RPMI7951 (cell line): ENCODE results near the gene TBX20. TPM values are rescaled to one million over a fixed set of nuclear protein-coding genes. Genes with fewer than 3 reads are reported as not detected.
"Not testable (repeated sequence)": the region's sequence is repeated elsewhere in the genome, so short reads cannot be mapped to it uniquely, and the experiment has no call there.

Experiments used
- DNase-seq: peaks from one replicate; pipeline ENCODE4 v3.0.0-alpha.2; 2012; ENCODE audit warnings: low read depth
- total RNA-seq: library from RNA; depleted of rRNA; stranded (reverse); fragments of >200 nt; shearing (Covaris generic); gene quantifications from 2 replicates; pipeline ENCODE4 v1.2.3, GENCODE V29; 2014

Gene TBX20
- total RNA-seq, 1 experiment from 2014 or later, result 0.12 TPM

DNA sequence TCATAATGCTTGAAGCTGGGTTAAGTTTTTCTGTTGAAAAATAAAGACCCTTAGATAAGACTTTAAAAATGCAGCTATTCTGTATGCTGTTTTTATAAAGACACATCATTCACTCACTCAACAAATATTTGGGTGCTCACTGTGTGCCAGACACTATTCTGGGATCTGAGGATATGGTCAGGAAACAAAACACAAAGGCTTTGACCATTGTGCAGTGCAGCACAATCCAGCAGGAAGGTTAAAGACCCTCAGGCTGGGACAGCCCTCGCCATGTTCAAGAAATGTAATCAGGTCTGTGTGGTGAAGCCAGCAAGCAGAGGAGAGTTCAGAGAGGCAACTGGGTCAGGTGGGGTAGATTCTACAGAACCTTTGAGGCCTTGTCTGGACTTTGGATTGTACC is 31.5 kb downstream of the TBX20 start:
- not testable (repeated sequence) for DNase-seq

DNA sequence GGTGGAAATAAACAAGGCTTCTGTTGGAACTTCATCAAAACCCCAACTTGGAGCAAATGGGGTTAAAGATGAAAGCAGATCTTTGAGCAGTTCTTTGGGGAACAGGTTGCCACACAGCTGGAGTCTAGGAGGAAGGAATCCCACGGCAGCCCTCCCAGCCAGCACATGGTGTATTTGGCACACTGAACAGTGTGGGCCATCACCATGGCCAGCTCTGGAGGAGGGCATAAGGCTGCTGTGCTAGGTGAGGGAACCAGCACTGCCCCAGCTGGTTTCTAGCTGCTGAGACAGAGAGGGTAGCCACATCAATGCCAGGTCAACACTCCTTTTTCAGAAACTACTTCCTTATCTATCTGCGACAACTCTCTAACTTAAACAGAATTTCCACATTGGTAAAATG is 33.7 kb downstream of the TBX20 start:
- not testable (repeated sequence) for DNase-seq

DNA sequence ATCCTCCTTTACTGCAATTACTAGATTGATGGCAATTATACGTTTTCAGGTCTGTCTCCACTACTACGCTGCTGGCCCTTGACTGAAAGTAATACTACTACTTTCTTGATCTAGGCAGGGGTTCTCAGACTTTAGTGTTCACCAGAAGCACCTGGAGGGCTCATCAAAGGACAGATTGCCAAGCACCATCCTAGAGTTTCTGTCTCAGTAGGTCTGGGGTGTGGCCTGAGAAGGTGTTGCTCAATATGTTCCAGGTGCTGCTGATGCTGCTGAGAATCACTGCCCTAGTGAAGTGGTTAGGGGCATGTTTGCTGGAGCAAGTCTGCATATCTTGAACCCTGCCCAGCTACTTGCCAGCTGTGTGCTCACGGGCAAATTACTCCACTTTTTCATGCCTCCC is 37.9 kb downstream of the TBX20 start:
- DNase-seq, result not testable (repeated sequence)

DNA sequence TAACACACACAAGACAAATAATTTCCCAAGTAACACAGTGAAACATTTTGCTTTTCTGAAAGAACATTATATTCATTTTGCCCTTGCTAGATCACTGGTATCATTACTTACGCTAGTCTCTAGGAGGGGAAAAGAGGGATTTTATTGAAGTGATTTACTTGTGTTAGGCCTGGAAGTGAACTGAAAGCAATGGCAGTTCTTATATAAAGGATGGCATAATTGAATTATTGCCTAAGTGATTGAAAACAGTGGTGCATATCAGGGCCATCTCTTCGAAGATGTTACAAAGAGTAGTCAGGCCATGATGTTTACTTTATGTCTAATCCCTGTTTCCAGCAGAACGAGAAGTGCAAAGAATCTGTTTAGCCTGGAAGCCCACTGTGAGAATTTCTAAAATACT is 38.8 kb downstream of the TBX20 start:
- not testable (repeated sequence) for DNase-seq

DNA sequence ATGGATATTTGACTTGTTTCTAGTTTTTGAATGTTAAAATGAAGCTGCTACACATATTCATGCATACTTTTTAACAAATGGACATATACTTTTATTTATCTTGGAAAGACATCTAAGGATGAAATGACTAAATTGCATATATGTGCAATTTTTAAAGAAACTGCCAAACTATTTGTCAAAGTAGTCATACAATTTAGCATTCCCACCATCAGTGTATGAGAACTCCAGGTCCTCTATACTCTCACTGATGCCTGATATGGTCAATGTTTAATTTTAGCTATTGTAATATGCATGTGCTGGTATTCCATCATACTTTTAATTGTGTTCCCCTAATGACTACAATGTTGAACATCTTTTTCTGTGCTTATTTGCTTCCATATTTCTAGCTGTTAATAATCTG is 47.0 kb downstream of the TBX20 start:
- DNase-seq, result not testable (repeated sequence)

DNA sequence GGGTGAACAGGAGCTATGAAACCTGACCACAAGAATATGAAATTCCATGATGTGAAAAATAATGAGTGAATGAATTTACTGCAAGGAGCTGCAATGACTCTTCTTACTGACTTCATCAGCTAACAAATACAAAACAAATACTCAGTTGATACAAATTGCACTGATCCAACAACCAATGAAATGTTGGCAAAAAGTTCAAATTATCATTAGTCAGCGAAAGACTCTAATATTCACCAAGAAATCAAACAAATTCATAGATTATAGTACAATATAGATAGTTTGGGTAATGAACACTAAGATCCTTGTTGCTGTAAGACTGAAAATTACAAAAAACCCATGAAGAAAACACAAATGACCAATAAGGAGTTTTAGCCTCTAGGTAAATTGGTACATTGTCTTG is 49.0 kb downstream of the TBX20 start:
- DNase-seq, result not testable (repeated sequence)

DNA sequence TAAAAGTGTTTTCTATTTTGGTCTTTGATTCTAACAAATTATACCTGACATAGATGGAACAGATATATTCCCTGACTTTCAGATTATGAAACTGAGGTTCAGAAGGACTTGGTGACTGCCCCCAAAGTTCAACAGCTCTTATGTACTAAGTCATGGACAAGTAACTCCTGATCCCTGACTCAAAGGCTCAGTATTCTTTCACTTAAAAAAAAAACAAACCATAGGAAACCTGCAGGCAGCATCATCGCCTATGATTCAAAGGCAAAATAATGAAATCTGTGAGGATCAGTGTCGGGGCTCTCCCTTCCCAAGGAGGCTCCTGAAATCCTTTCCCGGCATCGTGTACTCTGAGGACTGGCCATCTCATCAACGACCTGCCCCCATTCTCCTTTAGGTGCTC is 49.9 kb downstream of the TBX20 start:
- DNase-seq, result not testable (repeated sequence)

DNA sequence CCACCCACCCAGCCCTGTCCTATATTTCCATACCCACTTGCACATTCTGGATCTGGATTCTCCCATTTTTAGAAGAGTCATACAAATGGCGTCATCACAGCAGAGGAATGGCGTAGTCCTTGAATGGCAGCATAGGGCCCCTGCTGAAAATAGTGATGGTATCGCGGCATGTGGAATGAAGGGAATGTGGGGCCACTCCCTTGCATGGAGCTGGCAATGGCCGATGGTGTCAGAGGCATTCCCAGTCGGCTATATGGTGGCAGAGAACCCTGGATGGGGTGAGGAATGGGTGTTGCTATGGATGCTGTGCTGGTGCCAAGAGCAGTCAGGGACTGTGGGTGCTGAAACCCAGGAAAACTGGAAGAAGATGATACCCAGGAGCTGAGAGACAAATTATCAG is 51.5 kb downstream of the TBX20 start:
- not testable (repeated sequence) for DNase-seq

DNA sequence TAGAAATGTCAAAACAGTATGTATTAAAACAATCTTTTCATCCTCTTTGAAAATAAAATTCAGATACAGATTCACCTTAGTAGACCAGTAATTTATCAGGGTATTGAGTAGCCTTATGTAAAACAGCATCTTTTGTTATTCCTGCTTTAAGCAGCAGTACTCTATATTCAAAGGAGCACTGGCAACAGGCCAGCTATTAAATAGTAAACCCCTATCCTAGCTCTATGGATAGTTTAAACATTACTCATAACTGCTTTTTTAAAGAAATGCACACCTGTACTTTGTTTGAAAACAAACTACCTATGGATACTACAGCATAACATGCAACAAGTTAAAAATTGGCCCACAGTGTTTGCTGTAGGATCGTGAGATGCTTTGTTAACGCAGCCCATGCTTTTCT is 53.7 kb downstream of the TBX20 start:
- DNase-seq, result not testable (repeated sequence)

DNA sequence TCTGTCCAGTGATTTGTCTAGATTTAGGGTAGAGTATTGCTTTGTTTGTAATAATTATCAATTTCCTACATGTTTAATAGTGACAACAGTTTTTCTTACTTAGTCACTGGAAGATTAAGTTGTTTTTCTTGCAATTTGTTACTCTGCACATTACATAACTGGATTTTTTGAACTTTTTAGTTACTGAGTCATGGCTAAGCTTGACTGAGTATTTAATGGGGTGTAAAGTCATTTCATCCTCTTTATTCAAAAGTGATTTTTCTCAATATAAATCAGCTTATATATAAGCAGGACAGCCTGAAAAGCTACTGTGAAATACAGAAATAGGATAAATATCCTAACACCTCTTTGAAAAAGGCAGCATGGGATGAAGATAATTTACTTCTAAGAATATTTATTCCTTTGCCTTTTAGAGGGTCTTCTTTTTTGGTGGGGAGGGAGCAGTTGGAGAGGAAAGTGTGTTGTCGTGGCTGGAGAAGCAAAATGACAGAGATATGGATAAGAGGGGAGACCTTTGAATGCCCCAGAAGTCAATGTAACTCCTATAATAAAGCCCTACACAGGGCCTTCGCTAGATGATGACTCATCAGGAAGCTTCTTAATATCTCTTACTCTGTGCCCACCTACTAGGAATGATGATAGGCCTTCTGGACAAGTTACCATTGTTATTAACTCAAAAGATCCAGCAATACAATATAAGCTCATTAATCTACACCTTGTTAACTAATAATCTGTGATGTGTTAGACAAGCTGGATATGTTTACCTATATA is 55.3 kb downstream of the TBX20 start:
- peak; percentile 23 for DNase-seq

DNA sequence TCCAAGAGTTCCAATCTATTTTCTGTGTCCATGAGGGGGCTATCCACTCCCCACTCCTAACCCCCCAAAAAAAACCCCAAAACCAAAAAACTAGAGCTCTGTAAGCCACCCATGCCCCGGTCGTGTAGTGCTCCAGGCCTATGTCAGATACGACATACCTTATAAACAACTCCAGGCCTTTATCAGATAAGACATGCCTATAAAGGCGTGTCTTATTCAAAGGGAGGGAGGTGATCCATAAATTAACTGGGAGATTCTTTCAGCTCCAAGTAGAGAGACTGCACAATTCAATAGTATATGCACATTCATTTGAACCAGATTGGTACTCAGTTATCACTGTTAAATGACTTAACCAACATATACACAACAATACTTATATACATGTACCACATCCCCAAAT is 62.3 kb downstream of the TBX20 start:
- DNase-seq, result not testable (repeated sequence)

DNA sequence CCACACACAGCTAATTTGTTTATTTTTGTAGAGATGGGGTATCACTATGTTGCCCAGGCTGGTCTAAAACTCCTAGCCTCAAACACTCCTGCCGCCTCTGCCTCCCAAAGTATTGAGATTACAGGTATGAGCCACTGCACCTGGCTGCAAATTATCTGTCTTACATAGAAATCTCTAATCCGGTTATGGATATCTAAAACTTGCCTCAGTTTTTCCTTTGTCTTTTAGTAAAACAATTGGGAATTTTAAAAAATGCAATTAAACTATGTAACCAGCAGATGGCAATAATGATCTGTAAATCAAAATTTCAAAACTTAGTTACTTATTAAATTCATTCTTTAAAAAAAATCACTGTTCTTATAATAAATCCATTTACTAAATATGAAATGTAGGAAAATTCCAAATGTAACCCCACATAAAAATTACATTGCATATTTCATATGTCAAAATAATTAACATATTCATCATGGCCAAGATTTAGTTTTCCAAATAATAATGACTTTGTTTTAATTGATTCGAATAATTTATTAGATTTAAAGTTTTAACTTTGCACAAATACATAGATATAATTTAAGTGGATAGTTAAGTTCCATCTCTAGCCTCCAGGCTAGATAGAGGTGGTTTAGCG is 63.6 kb downstream of the TBX20 start:
- not testable (repeated sequence) for DNase-seq

DNA sequence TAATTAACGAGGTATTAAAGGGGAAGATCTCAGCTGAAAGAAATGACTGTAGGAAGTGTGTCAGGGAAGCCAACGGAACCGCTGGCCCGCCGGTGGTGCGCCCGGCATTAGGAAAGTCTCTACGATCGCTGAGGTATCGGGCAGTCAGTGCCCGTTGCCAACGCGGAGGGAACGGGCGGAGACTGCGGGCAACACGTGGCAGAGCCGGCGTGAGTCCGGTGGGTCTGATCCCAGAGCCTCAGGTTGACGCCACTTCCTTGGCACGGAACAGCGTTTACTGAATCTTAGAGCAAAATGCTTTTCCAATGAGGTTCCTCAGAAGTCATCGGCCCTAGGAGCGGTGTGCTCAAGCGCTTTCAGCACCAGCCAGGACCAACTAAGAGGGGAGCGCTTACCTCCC is 67.1 kb downstream of the TBX20 start:
- peak; percentile 53 for DNase-seq

DNA sequence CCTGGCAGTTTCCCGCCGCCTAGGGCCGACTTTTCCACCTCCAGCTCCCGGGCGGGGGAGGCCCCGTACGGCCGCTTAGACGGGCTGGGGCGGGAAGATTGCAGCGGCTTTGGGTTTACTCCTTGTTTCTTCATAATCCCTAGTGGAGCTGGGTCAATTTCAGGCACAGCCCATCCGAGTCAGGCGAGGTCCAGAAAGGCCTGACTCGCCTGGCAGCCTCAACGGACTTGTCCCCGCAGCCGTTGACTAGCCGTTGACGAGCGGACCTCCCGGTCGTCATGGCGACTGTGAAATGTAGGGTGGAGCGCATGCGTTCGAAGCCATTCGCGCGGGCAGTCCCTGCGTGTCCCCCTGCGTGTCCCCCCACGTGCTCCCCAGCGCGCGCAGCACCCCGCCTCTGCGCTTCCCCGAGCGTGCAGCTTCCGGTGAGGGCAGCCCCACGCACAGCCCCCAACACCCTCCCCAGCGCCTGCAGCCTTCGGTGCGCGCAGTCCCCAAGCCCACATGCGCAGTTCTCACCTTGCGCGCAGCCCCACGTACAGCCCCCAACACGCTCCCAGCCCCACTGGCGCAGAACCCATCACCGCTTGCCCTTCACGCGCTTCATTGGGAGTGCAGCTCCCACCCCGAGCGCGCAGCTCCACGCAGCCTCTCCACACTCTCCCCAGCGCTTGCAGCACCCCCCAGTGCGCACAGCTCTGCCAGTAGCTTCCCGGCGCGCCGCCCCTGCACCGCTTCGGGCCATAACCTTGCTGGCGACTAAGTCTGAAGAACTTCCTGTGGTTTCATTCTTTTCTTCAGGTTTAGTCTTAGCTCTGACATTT is 67.8 kb downstream of the TBX20 start:
- peak; percentile 73 for DNase-seq

DNA sequence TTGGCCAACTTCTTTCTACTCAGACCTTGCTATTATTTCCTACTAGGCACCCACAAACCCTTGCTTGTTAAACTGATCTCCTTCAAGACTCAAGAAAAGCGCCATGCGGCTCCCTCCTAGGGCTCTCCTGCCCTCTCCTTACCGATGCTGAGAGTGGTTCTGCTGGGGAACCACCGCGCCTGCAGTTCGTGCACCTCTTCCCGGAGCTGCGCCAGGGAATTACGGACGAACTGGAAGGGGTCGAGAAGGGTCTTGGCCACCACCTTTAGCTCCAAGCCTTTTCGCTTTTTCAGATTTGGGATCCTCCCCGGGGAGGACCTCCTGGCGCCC is 68.4 kb downstream of the TBX20 start:
- not testable (repeated sequence) for DNase-seq

DNA sequence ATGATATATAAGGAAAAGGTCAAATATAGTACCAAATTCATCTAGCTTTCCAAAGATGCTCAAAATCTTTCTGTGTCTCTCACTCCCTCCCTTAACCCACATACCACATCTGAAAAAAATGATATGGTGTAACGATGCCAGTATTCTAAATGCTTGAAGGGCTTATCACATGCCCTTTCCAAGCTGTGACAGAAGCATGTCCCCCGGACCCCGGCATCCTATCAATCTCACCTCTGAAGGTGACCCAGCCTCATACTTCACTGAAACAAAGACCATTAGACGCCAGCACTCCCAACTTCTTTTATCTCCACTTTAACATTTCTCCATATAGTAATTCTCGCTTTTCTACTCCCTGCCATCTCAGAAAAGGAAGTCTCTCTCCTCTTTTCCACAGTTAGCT is 68.9 kb downstream of the TBX20 start:
- not testable (repeated sequence) for DNase-seq

DNA sequence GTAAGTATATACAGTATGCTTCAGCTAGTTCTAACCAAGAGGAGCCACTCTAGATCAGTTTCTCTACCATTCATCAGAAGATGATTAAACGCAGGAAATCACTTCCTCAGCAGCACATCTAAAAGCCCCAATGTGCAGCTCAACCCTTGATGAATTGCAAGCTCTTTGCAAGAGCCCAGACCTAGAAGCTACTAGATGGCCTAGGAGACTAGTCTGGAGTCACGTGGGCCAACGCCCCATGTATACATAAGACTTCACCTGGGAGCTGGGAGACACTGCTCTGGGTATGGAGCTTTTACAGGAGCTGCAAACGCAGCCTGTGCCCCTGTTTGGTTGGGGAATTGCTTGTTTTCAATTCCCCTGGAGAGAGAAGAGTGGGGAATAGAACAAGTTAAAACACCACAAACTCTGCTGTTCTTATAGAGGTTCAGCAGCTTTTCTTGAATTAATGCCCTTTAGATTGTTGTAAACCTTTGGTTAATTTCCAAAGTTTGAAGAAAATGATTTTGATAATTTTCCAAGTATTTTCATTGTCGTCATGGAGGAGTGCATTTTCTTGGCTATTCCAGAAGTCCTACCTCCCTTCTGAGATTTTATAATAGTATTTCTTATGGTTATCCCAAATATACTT is 69.9 kb downstream of the TBX20 start:
- DNase-seq, result peak; percentile 12

DNA sequence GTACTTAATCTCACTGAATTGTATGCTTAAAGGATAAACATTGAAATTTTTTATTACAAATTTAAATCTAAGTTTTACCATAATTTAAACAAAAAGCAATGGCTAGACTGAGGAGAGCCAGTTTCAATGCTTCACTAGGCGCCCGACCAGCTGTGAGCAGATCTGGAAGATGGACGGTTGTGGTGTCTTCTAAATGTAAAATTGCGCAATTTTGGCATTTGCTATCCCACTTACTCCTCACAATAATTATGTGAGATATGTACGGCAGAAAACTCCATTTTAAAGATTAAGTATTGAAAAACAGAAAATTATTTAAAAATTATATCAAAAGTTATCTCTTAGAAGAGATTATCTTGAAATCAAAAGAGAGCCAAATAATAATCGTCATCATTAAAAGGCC is 73.2 kb downstream of the TBX20 start:
- not testable (repeated sequence) for DNase-seq

DNA sequence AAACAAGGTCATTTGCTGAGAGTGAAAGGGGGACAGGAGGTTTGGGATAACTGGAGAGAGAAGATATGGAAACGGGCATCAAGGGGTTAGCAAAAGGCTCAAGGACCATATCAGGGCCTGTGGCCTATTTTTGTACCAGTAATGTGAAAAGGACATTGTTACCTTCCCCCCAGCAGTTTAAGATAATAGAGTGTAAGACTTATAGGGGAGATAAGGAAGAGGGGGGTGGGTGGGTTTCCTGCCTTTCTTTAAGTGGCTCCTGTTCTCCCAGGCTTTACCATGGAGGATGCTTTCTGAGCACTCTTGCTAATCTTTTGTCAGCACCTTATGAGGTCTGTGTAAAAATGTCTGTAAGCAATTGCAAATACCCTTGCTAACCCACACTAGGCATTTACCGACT is 80.7 kb downstream of the TBX20 start:
- not testable (repeated sequence) for DNase-seq

DNA sequence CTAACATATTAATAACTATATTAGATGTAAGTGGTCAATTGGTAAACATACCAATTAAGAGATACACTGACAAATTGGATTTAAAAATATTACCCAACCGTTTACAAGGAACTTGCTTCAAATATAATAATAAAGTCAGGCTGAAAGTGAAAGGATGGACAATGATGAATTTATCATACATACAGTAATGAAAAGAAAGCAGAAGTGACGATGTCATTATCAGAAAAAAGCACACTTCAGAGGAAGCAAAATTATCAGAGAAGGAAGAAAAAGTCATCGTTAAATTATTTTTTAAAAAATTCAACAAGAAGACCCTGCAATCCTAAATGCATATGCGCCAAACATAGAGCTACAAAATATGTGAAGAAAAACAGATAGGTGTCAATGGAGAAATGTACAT is 81.8 kb downstream of the TBX20 start:
- not testable (repeated sequence) for DNase-seq

DNA sequence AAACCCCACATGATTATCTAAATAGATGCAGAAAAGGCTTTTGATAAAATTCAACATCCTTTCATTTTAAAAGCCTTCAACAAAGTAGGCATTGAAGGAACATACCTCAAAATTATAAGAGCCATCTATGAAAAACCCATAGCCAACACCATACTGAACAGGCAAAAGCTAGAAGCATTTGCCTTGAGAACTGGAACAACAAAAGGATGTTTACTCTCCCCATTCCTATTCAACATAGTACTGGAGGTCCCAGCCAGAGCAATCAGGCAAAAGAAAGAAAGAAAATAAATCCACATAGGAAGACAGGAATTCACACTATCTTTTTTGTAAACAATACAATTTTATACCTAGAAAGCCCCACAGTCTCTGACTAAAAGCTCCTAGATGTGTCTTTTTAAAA is 86.2 kb downstream of the TBX20 start:
- not testable (repeated sequence) for DNase-seq

DNA sequence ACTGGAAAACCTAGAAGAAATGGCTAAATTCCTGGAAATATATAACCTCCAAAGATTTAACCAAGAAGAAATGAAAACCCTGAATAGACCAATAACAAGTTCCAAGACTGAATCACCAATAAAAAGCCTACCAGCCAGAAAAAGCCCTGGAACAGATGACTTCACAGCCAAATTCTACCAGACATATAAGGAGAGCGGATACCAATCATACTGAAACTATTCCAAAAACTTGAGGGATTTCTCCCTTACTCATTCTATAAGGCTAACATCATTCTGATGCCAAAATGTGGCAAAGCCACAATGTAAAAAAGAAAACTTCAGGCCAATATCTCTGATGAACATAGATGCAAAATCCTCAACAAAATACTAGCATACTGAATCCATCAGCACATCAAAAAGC is 86.7 kb downstream of the TBX20 start:
- DNase-seq, result not testable (repeated sequence)
